GM12864 (cell line): Measurements from ENCODE around the gene C19orf25.
"Not testable (repeated sequence)": the region's sequence is repeated elsewhere in the genome, so short reads cannot be mapped to it uniquely, and the experiment has no call there.

Experiments used
- DNase-seq: peaks from one replicate; pipeline ENCODE4 v3.0.0-alpha.2; 2011; ENCODE audit warnings: low read depth
- H3K4me3 ChIP-seq: 2 replicates; pipeline ENCODE4 v1.5.1; 2011; ENCODE audit warnings: mild to moderate bottlenecking, low read depth, low read length, control low read depth
- TF ChIP-seq, protein P1 (sequence below): IDR thresholded peaks from 2 replicates; pipeline ENCODE4 v1.5.1; 2011; ENCODE audit warnings: low read depth, mild to moderate bottlenecking, moderate library complexity, low read length, control low read depth, inconsistent platforms; ENCODE audit errors: missing control alignments

The C19orf25 gene

GRCh38 chr19:1440418-1440801 is 38.6 kb downstream of the C19orf25 start:
- TF ChIP-seq, protein P1, sequence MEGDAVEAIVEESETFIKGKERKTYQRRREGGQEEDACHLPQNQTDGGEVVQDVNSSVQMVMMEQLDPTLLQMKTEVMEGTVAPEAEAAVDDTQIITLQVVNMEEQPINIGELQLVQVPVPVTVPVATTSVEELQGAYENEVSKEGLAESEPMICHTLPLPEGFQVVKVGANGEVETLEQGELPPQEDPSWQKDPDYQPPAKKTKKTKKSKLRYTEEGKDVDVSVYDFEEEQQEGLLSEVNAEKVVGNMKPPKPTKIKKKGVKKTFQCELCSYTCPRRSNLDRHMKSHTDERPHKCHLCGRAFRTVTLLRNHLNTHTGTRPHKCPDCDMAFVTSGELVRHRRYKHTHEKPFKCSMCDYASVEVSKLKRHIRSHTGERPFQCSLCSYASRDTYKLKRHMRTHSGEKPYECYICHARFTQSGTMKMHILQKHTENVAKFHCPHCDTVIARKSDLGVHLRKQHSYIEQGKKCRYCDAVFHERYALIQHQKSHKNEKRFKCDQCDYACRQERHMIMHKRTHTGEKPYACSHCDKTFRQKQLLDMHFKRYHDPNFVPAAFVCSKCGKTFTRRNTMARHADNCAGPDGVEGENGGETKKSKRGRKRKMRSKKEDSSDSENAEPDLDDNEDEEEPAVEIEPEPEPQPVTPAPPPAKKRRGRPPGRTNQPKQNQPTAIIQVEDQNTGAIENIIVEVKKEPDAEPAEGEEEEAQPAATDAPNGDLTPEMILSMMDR = no peak
- H3K4me3 ChIP-seq = peak overlapping the region; percentile 74
- DNase-seq = no peak

DNA sequence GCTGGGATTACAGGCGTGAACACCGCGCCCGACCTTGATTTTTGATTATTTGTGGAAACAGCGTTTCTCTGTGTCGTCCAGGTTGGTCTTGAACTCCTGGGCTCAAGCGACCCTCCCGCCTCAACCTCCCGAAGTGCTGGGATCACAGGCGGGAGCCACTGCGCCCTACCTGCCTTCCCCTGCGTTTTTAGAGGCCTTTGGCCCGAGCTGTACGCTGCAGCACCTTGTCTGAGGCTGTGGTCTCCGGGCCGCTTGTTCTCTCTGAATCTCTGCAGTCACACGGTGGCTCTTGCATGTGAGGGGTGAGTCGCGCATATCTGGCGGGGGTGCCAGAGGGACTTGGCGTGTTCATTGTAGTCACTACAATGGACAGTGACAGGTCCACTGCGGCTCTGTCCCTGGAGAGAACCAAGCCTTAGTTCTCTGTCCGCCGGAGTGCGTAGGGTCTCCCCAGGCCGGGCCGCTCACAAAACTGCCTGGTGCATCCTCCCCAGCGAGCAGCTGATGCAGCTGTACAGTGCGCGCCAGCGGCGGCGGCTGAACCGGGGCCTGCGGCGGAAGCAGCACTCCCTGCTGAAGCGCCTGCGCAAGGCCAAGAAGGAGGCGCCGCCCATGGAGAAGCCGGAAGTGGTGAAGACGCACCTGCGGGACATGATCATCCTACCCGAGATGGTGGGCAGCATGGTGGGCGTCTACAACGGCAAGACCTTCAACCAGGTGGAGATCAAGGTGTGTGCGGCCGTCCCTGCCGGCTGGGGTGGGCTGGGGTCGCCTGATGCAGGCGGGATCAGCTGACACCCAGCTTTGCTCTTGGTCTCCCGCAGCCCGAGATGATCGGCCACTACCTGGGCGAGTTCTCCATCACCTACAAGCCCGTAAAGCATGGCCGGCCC is 39.2 kb downstream of the C19orf25 start:
- H3K4me3 ChIP-seq = peak overlapping the region; percentile 74
- DNase-seq = not testable (repeated sequence)

DNA sequence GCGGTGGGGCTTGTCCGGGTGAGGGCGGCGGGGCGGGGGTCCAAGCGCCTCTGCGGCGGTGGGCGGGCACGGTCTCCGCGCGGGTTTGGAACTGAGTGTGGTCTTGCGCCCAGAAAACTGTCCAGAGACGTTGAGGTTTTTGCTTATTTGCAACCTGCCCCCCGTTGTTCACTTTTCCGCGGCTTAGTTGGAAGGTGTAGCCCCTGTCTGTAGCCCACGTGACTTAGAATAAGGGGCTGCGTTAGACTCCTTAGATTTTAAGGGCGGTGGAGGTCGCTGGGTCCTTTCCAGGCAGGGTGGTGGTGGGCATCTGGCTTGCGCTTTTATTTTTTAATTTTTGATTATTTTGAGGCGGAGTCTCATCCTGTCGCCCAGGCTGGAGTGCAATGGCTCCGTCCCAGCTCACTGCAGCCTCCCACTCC is 40.1 kb downstream of the C19orf25 start:
- TF ChIP-seq, protein P1 = no peak
- DNase-seq = no peak
- H3K4me3 ChIP-seq = peak overlapping the region; percentile 74

DNA sequence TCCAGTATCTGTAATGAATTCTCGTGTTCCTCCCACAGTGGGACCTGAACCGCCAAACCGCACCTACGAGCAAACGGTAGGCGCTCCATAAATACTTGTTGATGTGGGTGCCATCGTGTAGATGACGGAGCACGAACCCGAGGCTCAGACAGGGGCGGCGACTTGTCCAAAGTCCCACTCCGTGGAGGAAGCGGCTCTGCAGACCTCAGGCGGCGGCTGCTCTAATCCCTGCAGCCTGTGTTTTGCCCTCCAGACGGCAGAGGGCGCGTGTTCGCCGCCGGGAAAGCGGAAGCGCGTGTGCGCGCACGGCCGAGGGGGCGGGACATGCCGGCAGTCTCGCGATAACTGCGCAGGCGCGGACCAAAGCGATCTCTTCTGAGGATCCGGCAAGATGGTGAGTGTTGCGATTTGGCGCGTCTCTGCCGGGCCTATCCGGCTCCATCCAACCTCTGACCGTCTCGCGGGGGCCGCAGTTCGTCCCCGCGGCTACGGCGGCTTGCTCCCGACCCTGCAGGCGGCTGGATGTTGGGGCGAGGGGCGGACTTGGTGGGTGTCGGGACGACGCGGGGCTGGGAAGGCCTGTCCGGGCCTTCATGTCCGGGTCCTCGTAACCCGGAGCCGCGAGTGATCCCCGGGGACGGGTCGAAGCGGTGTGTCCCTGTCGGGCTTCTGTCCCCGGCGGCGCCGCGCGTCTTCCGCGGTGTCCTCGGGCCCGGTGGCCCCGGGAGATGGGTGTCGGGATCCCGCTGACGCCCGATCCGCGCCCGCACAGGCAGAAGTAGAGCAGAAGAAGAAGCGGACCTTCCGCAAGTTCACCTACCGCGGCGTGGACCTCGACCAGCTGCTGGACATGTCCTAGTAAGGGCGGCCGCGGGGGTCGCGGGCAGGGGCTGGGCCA is 40.7 kb downstream of the C19orf25 start, which contains the start of gene RPS15:
Gene RPS15 (plus strand): TSS at position 362 of the 898 bp plus-strand sequence. CDS start 30 bp downstream, at position 392.
- peak; percentile 85 for DNase-seq
- H3K4me3 ChIP-seq = peak within 1 kb of the TSS; percentile 74
- TF ChIP-seq, protein P1 = peak; percentile 92

- DNase-seq = no peak
- H3K4me3 ChIP-seq = peak overlapping the region; percentile 6; the same call in 1 of the 2 replicates
- TF ChIP-seq, protein P1 = no peak
Measured at GRCh38 chr19:1437609-1438008, 41.4 kb downstream of the C19orf25 start.

GRCh38 chr19:1435378-1435989 is 43.5 kb downstream of the C19orf25 start:
- H3K4me3 ChIP-seq = no peak overlapping the region
- TF ChIP-seq, protein P1 = no peak
- no peak for DNase-seq
